ENCODE results near the gene PLEKHA3. TPM values are rescaled to one million over a fixed set of nuclear protein-coding genes. Genes with fewer than 3 reads are reported as not detected.

The PLEKHA3 gene
- total and polyA plus RNA-seq, 7 donors, result 1.8 to 22.5 (median 13.0) TPM

DNA sequence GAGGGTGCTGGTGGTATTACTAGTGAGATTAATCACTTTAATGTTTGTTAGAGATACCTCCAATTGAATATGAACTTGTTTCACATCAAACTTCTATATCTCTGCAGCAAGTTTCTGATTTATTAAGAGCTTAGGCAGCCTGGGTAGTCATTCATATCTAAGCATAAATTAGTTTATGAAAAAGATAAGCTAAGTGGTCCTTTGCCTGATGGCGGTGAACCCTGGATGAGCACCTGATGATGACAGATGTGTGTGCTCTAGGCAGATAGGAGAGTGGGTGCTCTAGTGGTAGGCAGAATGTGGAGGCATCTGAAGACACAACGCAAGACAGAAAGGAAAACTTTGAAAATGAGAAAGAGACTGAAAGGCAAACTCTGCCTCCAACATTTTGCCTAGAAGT, 6.9 kb upstream of the PLEKHA3 start:
- H3K4me1 ChIP-seq, result peaks cover 0 to 19% (median 9%) of the 10 kb centered on the region in 4 donors
- peaks cover 0 to 11% (median 0%) of the 10 kb centered on the region in 4 donors for H3K36me3 ChIP-seq
- no peaks in the 10 kb centered on the region for H3K27me3 ChIP-seq
- H3K4me3 ChIP-seq, result no peak overlapping the region
- no peak overlapping the region for H3K27ac ChIP-seq
- H3K9me3 ChIP-seq, result no peaks in the 10 kb centered on the region
- TF ChIP-seq EP300 (IDR thresholded peaks at IDR 0.05) (no peak), POLR2A (IDR thresholded peaks at IDR 0.05) (no peak), CTCF (IDR thresholded peaks at IDR 0.05) (no peak), POLR2AphosphoS5 (IDR thresholded peaks at IDR 0.05) (no peak)
- intact Hi-C loops (cut with DNase I), result no loop called here
- DNase-seq, result no peak
- WGBS, 2 donors, result 95 to 98% methylated on average over 2 of the region's 2 CpGs

DNA sequence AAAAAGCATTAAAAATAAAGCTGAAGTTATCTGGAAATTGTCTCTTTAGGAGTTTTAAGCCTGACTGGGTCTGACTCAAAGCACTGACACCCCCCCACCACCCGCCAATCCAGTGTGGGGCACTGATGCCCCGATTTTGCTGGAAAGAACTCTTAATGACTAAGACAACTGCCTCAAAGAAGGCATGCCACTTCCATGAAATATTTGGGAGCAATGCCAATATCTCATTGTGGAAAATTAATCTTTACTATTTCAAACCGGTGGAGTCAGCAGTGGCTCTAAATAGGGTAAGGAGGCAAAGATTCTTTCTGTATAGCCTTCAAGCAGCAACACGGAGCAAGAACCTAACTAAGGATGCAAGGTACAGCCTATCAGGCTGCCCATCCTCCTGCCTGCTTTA, 6.3 kb upstream of the PLEKHA3 start:
- Histone ChIP-seq H3K27me3 (no peaks in the 10 kb centered on the region), H3K27ac (no peak overlapping the region), H3K36me3 (peaks cover 0 to 8% (median 0%) of the 10 kb centered on the region in 4 donors), H3K9me3 (no peaks in the 10 kb centered on the region), H3K4me3 (no peak overlapping the region), H3K4me1 (peaks cover 0 to 19% (median 10%) of the 10 kb centered on the region in 4 donors)
- WGBS, 2 donors, result 73 to 81% methylated on average over 4 of the region's 4 CpGs
- intact Hi-C loops (cut with DNase I), result no loop called here
- TF ChIP-seq POLR2AphosphoS5 (IDR thresholded peaks at IDR 0.05), result no peak
- no peak for TF ChIP-seq POLR2A (IDR thresholded peaks at IDR 0.05)
- TF ChIP-seq EP300 (IDR thresholded peaks at IDR 0.05), result no peak
- no peak for TF ChIP-seq CTCF (IDR thresholded peaks at IDR 0.05)
- DNase-seq, result no peak

DNA sequence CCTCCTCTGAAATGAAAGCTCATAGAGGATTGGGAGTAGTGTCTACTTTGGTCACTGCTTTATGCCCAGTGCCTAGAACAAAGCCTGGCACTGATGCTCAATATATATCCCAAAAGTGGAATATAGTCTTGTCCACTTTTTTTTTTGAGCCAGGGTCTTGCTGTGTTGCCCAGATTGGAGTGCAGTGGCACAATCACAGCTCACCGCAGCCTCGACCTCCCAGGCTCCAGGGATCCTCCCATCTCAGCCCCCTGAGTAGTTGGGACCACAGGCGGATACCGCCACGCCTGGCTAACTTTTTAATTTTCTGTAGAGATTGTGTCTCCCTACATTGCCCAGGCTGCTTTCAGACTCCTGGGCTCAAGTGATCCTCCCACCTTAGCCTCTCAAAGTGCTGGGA, 5.7 kb upstream of the PLEKHA3 start:
- Histone ChIP-seq H3K4me1 (peaks cover 0 to 26% (median 16%) of the 10 kb centered on the region in 4 donors), H3K4me3 (no peak overlapping the region), H3K27ac (no peak overlapping the region), H3K9me3 (no peaks in the 10 kb centered on the region), H3K27me3 (no peaks in the 10 kb centered on the region), H3K36me3 (peaks cover 0 to 2% (median 0%) of the 10 kb centered on the region in 4 donors)
- TF ChIP-seq EP300 (IDR thresholded peaks at IDR 0.05), result no peak
- TF ChIP-seq POLR2AphosphoS5 (IDR thresholded peaks at IDR 0.05), result no peak
- no peak for TF ChIP-seq POLR2A (IDR thresholded peaks at IDR 0.05)
- TF ChIP-seq CTCF (IDR thresholded peaks at IDR 0.05), result no peak
- intact Hi-C loops (cut with DNase I), result no loop called here
- WGBS, 2 donors, result 96 to 97% methylated on average over 5 of the region's 5 CpGs
- no peak for DNase-seq

DNA sequence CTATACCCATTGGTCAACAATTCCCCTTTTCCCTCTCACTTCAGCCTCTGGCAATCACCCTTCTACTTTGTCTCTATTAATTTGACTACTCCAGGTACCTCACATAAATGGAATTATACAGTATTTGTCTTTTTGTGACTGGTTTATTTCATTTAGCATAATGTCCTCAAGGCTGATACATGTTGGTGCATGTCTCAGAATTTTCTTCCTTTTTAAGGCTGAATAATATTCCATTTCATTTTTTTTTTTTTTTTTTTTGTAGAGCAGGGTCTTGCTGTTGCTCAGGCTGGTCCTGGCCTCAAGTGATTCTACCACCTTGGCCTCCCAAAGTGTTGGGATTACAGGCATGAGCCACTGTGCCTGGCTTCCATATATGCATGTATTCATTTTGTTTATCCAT, 3.8 kb upstream of the PLEKHA3 start:
- intact Hi-C loops (cut with DNase I), result no loop called here
- Histone ChIP-seq H3K4me3 (no peak overlapping the region), H3K4me1 (peaks cover 0 to 33% (median 25%) of the 10 kb centered on the region in 4 donors), H3K27ac (no peak overlapping the region), H3K9me3 (no peaks in the 10 kb centered on the region), H3K27me3 (no peaks in the 10 kb centered on the region), H3K36me3 (no peaks in the 10 kb centered on the region)
- no peak for DNase-seq
- no peak for TF ChIP-seq CTCF (IDR thresholded peaks at IDR 0.05)

GRCh38 chr2:178477443-178478129, 2.7 kb upstream of the PLEKHA3 start:
- 6 to 16% methylated on average over 3 of the region's 3 CpGs for WGBS, 2 donors
- Histone ChIP-seq H3K4me3 (peak overlapping the region; percentile 56 to 97 (median 64)), H3K4me1 (peaks cover 0 to 44% (median 36%) of the 10 kb centered on the region in 4 donors), H3K27ac (peak overlapping the region; percentile 88 to 95 (median 92)), H3K36me3 (no peaks in the 10 kb centered on the region), H3K27me3 (no peaks in the 10 kb centered on the region), H3K9me3 (no peaks in the 10 kb centered on the region)
- intact Hi-C loops (cut with DNase I), result loop anchor here (1.0 kb wide), 1 partner anchor 26 kb away; the partner anchor contains the start of genes PJVK and PRKRA
- DNase-seq, result no peak
- TF ChIP-seq EP300 (IDR thresholded peaks at IDR 0.05), result no peak
- no peak for TF ChIP-seq CTCF (IDR thresholded peaks at IDR 0.05)
- no peak for TF ChIP-seq POLR2A (IDR thresholded peaks at IDR 0.05)
- no peak for TF ChIP-seq POLR2AphosphoS5 (IDR thresholded peaks at IDR 0.05)
